HCT116 (cell line): ENCODE results near the gene MARCHF3. TPM values are rescaled to one million over a fixed set of nuclear protein-coding genes. Genes with fewer than 3 reads are reported as not detected.

ENCODE experiments used
- ATAC-seq: fragments of 200-7000 bp; cut with Tn5 transposase; 2 replicates; pipeline ENCODE4 v1.9.1; 2020; ENCODE audit warnings: mild to moderate bottlenecking, moderate library complexity
- BruUV-seq: library from RNA; stranded (reverse); fragments of 400-500 nt; replicated peaks from 2 replicates; lab custom pipeline; 2021; lab: Mats Ljungman, UMichigan
- CTCF ChIA-PET: fragments of 300-600 bp; sonication (Branson Sonifier 250); formaldehyde crosslinking; loops from one replicate; lab custom pipeline; 2021; ENCODE audit warnings: antibody characterized with exemption; lab: Charles Lee
- POLR2A ChIA-PET: fragments of 300-600, 350-600 bp; sonication (Branson Sonifier 250); formaldehyde crosslinking; loops from one replicate; lab custom pipeline; 2021; ENCODE audit warnings: antibody characterized with exemption; lab: Charles Lee
- RAD21 ChIA-PET, 2 experiments: fragments of 300-600 bp; sonication (Branson Sonifier 250); formaldehyde crosslinking; loops; one replicate each; lab custom pipeline; 2023; ENCODE audit warnings: low total read pairs in 2 of 2; ENCODE audit not compliant: uncharacterized antibody in 2 of 2, unreplicated experiment in 2 of 2, low non-redundant PET in 1 of 2; lab: Charles Lee
- DNase-seq: peaks from one replicate; pipeline ENCODE4 v3.0.0-alpha.2; 2010; ENCODE audit warnings: low read depth, low spot score
- H2AFZ ChIP-seq: fragments of 200-600 bp; shearing (Covaris generic), sonication (generic); 2 replicates; pipeline ENCODE4 v1.6.1; 2017; ENCODE audit warnings: low read depth, mixed run types, mixed read lengths, antibody characterized with exemption, low read length; ENCODE audit not compliant: poor library complexity, severe bottlenecking
- H3K27ac ChIP-seq: 2 replicates; pipeline ENCODE4 v1.5.1; 2012; ENCODE audit warnings: low read depth, low read length
- H3K27me3 ChIP-seq: fragments of 200-600 bp; sonication (generic); 2 replicates; pipeline ENCODE4 v1.6.1; 2016; ENCODE audit warnings: mixed run types, low read length, mixed read lengths; ENCODE audit not compliant: insufficient read depth
- H3K36me3 ChIP-seq, 2 experiments: fragments of 200-500 bp in 1 of 2; fragments of 200-600 bp in 1 of 2; sonication (Bioruptor generic) in 1 of 2; sonication (generic) in 1 of 2; 2 replicates each; pipeline versions ENCODE4 v1.5.1 to v1.6.1; 2014 to 2016; ENCODE audit warnings: low read length in 2 of 2, inconsistent platforms in 1 of 2, mixed read lengths in 1 of 2, mixed run types in 1 of 2; ENCODE audit not compliant: insufficient read depth in 2 of 2, control insufficient read depth in 1 of 2
- H3K4me1 ChIP-seq, 2 experiments: fragments of 200-600 bp in 1 of 2; sonication (generic) in 1 of 2; 2 replicates each; pipeline versions ENCODE4 v1.5.1 to v1.6.1; 2012 to 2017; ENCODE audit warnings: low read length in 2 of 2, inconsistent platforms in 1 of 2, mild to moderate bottlenecking in 1 of 2, mixed read lengths in 1 of 2, mixed run types in 1 of 2, moderate library complexity in 1 of 2; ENCODE audit not compliant: insufficient read depth in 2 of 2, control insufficient read depth in 1 of 2
- H3K4me2 ChIP-seq: fragments of 200-600 bp; sonication (generic); 2 replicates; pipeline ENCODE4 v1.6.1; 2017; ENCODE audit warnings: mixed run types, low read length, mixed read lengths
- H3K4me3 ChIP-seq, 2 experiments: fragments of 200-600 bp in 1 of 2; sonication (generic) in 1 of 2; replicated peaks in 1 of 2; 2 replicates each; pipeline ENCODE4 v1.5.1; 2011 to 2016; ENCODE audit warnings: low read length in 2 of 2, control low read depth in 1 of 2, low read depth in 1 of 2, mild to moderate bottlenecking in 1 of 2, mixed read lengths in 1 of 2, mixed run types in 1 of 2
- H3K79me2 ChIP-seq: fragments of 200-600 bp; sonication (generic); 2 replicates; pipeline ENCODE4 v1.6.1; 2017; ENCODE audit warnings: mild to moderate bottlenecking, mixed run types, low read length, moderate library complexity, mixed read lengths; ENCODE audit not compliant: insufficient read depth
- H3K9ac ChIP-seq: fragments of 200-600 bp; sonication (generic); 2 replicates; pipeline ENCODE4 v1.6.1; 2016; ENCODE audit warnings: low read length, mixed read lengths
- H3K9me2 ChIP-seq: fragments of 200-600 bp; sonication (generic), shearing (Covaris generic); 2 replicates; pipeline ENCODE4 v1.6.1; 2017; ENCODE audit warnings: mixed run types, mild to moderate bottlenecking, moderate library complexity; ENCODE audit not compliant: insufficient read depth
- H3K9me3 ChIP-seq, 2 experiments: fragments of 200-500 bp in 1 of 2; fragments of 200-600 bp in 1 of 2; sonication (Bioruptor generic) in 1 of 2; sonication (generic) in 1 of 2; 2 replicates each; pipeline ENCODE4 v1.6.1; 2014 to 2017; ENCODE audit warnings: low read length in 2 of 2, mixed read lengths in 2 of 2, inconsistent platforms in 1 of 2, low read depth in 1 of 2, mild to moderate bottlenecking in 1 of 2, mixed run types in 1 of 2, moderate library complexity in 1 of 2; ENCODE audit not compliant: control insufficient read depth in 1 of 2, insufficient read depth in 1 of 2
- H4K20me1 ChIP-seq: fragments of 200-600 bp; sonication (generic), shearing (Covaris generic); 2 replicates; pipeline ENCODE4 v1.6.1; 2017; ENCODE audit warnings: mixed run types, mild to moderate bottlenecking, moderate library complexity; ENCODE audit not compliant: insufficient read depth
- CBX3 ChIP-seq: IDR thresholded peaks from 2 replicates; pipeline ENCODE4 v1.6.1; 2012; ENCODE audit warnings: low read depth
- CEBPB ChIP-seq: IDR thresholded peaks from 2 replicates; pipeline ENCODE4 v1.6.1; 2012; ENCODE audit warnings: low read depth
- CTCF ChIP-seq, 3 experiments: fragments of 200-600 bp in 1 of 3; sonication (generic) in 1 of 3; IDR thresholded peaks in 2 of 3; conservative IDR thresholded peaks in 1 of 3; 2 replicates each; pipeline ENCODE4 v1.5.1; 2012 to 2017; ENCODE audit warnings: low read depth in 2 of 3, low read length in 2 of 3, antibody characterized with exemption in 1 of 3, borderline replicate concordance in 1 of 3, control low read depth in 1 of 3, mild to moderate bottlenecking in 1 of 3, mixed read lengths in 1 of 3, mixed run types in 1 of 3, moderate library complexity in 1 of 3; ENCODE audit not compliant: insufficient read depth in 1 of 3
- EGR1 ChIP-seq: IDR thresholded peaks from 2 replicates; pipeline ENCODE4 v1.6.1; 2012; ENCODE audit warnings: low read depth
- ELF1 ChIP-seq: IDR thresholded peaks from 2 replicates; pipeline ENCODE4 v1.6.1; 2012; ENCODE audit warnings: low read depth, borderline replicate concordance
- POLR2A ChIP-seq: IDR thresholded peaks from 2 replicates; pipeline ENCODE4 v1.7.0; 2011; ENCODE audit warnings: borderline replicate concordance; ENCODE audit not compliant: insufficient read depth, insufficient read length; ENCODE audit errors: extremely low read depth
- SP1 ChIP-seq: IDR thresholded peaks from 2 replicates; pipeline ENCODE4 v1.6.1; 2012; ENCODE audit warnings: low read depth
- TCF7L2 ChIP-seq: IDR thresholded peaks from 2 replicates; pipeline ENCODE4 v1.7.0; 2011; ENCODE audit warnings: borderline replicate concordance, inconsistent platforms; ENCODE audit not compliant: insufficient read depth, insufficient read length; ENCODE audit errors: extremely low read depth
- YY1 ChIP-seq: IDR thresholded peaks from 2 replicates; pipeline ENCODE4 v1.6.1; 2011; ENCODE audit warnings: low read length, low read depth, moderate library complexity, mild to moderate bottlenecking; ENCODE audit not compliant: insufficient replicate concordance; ENCODE audit errors: extremely low read depth
- ZFX ChIP-seq: fragments of 450-650 bp; IDR thresholded peaks from 2 replicates; pipeline ENCODE4 v1.6.1; 2017
- intact Hi-C: fragments of 100-400 bp; cut with micrococcal nuclease; formaldehyde crosslinking; loops from 2 replicates; pipeline ENCODE4 v1.10.0; 2022
- total RNA-seq: library from RNA; stranded (reverse); gene quantifications from one replicate; pipeline ENCODE4 v1.2.1, GENCODE V29; 2021; ENCODE audit not compliant: unreplicated experiment
- TF ChIP-seq, protein P1 (sequence below): IDR thresholded peaks from 2 replicates; pipeline ENCODE4 v1.6.1; 2012

The MARCHF3 gene
- total RNA-seq, 1 experiment from 2014 or later = 2.3 TPM

DNA sequence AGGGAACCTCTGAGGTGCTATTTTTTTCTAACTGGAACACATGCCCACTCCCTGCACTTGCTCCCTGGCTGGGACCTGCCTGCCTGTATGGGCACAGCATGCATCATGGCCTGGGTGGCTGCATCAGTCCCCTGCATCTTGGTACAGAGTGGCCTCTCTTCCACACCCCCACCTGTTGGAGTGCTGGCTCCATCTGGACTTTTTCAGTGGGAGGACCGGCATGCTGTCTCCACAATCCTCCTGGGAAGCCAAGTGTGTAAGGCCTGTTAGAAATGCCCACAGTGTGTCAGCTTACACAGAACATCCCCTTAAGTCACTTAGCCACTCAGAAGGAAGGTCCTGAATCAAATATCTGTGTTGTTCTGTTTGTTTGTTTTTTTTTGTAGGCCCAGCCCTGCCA, 102.9 kb downstream of the MARCHF3 start:
- Histone ChIP-seq H3K36me3 (no peaks in the 10 kb centered on the region), H3K9me2 (no peaks in the 10 kb centered on the region), H4K20me1 (no peaks in the 10 kb centered on the region), H3K27ac (no peak overlapping the region), H3K9ac (no peak overlapping the region), H3K79me2 (no peaks in the 10 kb centered on the region), H3K4me1 (no peaks in the 10 kb centered on the region), H3K27me3 (no peaks in the 10 kb centered on the region)
- intact Hi-C loops = no loop called here
- DNase-seq = no peak
- no peak for ATAC-seq
- RAD21 ChIA-PET = no interaction called here
- CTCF ChIA-PET = no interaction called here
- POLR2A ChIA-PET = no interaction called here
- TF ChIP-seq TCF7L2 (no peak), ELF1 (no peak), CTCF (IDR thresholded peaks at IDR 0.05 in 2 of 3, conservative IDR thresholded peaks at IDR 0.05 in 1 of 3; ENCODE audit: borderline replicate concordance in 1 of 3, insufficient read depth in 1 of 3, low read depth in 2 of 3, low read length in 2 of 3) (no peak), YY1 (no peak)
- TF ChIP-seq, protein P1, sequence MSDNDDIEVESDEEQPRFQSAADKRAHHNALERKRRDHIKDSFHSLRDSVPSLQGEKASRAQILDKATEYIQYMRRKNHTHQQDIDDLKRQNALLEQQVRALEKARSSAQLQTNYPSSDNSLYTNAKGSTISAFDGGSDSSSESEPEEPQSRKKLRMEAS = no peak
- TF ChIP-seq, all 23 proteins: peak for 0
- BruUV-seq = no TSS peak
- Histone ChIP-seq H3K4me3 (no peak overlapping the region), H3K4me2 (no peak overlapping the region), H2AFZ (no peak overlapping the region), H3K9me3 (no peaks in the 10 kb centered on the region)

GRCh38 chr5:126926187-126926586, 104.2 kb downstream of the MARCHF3 start:
- POLR2A ChIA-PET = no interaction called here
- no TSS peak for BruUV-seq
- Histone ChIP-seq H3K27me3 (no peaks in the 10 kb centered on the region), H3K9me2 (no peaks in the 10 kb centered on the region), H4K20me1 (no peaks in the 10 kb centered on the region), H2AFZ (no peak overlapping the region), H3K4me2 (no peak overlapping the region), H3K79me2 (no peaks in the 10 kb centered on the region), H3K4me3 (no peak overlapping the region), H3K36me3 (no peaks in the 10 kb centered on the region), H3K27ac (no peak overlapping the region), H3K4me1 (no peaks in the 10 kb centered on the region), H3K9ac (no peak overlapping the region), H3K9me3 (no peaks in the 10 kb centered on the region)
- ATAC-seq = no peak
- no peak for DNase-seq
- intact Hi-C loops = no loop called here
- RAD21 ChIA-PET = no interaction called here
- TF ChIP-seq ZFX (no peak), CBX3 (no peak), CEBPB (no peak), SP1 (no peak), ELF1 (no peak), POLR2A (no peak), EGR1 (no peak), CTCF (IDR thresholded peaks at IDR 0.05 in 2 of 3, conservative IDR thresholded peaks at IDR 0.05 in 1 of 3; ENCODE audit: borderline replicate concordance in 1 of 3, insufficient read depth in 1 of 3, low read depth in 2 of 3, low read length in 2 of 3) (no peak)
- CTCF ChIA-PET = no interaction called here
